HCT116 (cell line): ENCODE measurements around the gene DDB1. TPM values are rescaled to one million over a fixed set of nuclear protein-coding genes. Genes with fewer than 3 reads are reported as not detected.

Source experiments
- ATAC-seq: fragments of 200-7000 bp; cut with Tn5 transposase; 2 replicates; pipeline ENCODE4 v1.9.1; 2020; ENCODE audit warnings: mild to moderate bottlenecking, moderate library complexity
- BruUV-seq: library from RNA; stranded (reverse); fragments of 400-500 nt; replicated peaks from 2 replicates; lab custom pipeline; 2021; lab: Mats Ljungman, UMichigan
- CTCF ChIA-PET: fragments of 300-600 bp; sonication (Branson Sonifier 250); formaldehyde crosslinking; loops from one replicate; lab custom pipeline; 2021; ENCODE audit warnings: antibody characterized with exemption; lab: Charles Lee
- POLR2A ChIA-PET: fragments of 300-600, 350-600 bp; sonication (Branson Sonifier 250); formaldehyde crosslinking; loops from one replicate; lab custom pipeline; 2021; ENCODE audit warnings: antibody characterized with exemption; lab: Charles Lee
- RAD21 ChIA-PET, 2 experiments: fragments of 300-600 bp; sonication (Branson Sonifier 250); formaldehyde crosslinking; loops; one replicate each; lab custom pipeline; 2023; ENCODE audit warnings: low total read pairs in 2 of 2; ENCODE audit not compliant: uncharacterized antibody in 2 of 2, unreplicated experiment in 2 of 2, low non-redundant PET in 1 of 2; lab: Charles Lee
- DNase-seq: peaks from one replicate; pipeline ENCODE4 v3.0.0-alpha.2; 2010; ENCODE audit warnings: low read depth, low spot score
- H2AFZ ChIP-seq: fragments of 200-600 bp; shearing (Covaris generic), sonication (generic); 2 replicates; pipeline ENCODE4 v1.6.1; 2017; ENCODE audit warnings: low read depth, mixed run types, mixed read lengths, antibody characterized with exemption, low read length; ENCODE audit not compliant: poor library complexity, severe bottlenecking
- H3K27ac ChIP-seq: 2 replicates; pipeline ENCODE4 v1.5.1; 2012; ENCODE audit warnings: low read depth, low read length
- H3K27me3 ChIP-seq: fragments of 200-600 bp; sonication (generic); 2 replicates; pipeline ENCODE4 v1.6.1; 2016; ENCODE audit warnings: mixed run types, low read length, mixed read lengths; ENCODE audit not compliant: insufficient read depth
- H3K36me3 ChIP-seq, 2 experiments: fragments of 200-500 bp in 1 of 2; fragments of 200-600 bp in 1 of 2; sonication (Bioruptor generic) in 1 of 2; sonication (generic) in 1 of 2; 2 replicates each; pipeline versions ENCODE4 v1.5.1 to v1.6.1; 2014 to 2016; ENCODE audit warnings: low read length in 2 of 2, inconsistent platforms in 1 of 2, mixed read lengths in 1 of 2, mixed run types in 1 of 2; ENCODE audit not compliant: insufficient read depth in 2 of 2, control insufficient read depth in 1 of 2
- H3K4me1 ChIP-seq, 2 experiments: fragments of 200-600 bp in 1 of 2; sonication (generic) in 1 of 2; 2 replicates each; pipeline versions ENCODE4 v1.5.1 to v1.6.1; 2012 to 2017; ENCODE audit warnings: low read length in 2 of 2, inconsistent platforms in 1 of 2, mild to moderate bottlenecking in 1 of 2, mixed read lengths in 1 of 2, mixed run types in 1 of 2, moderate library complexity in 1 of 2; ENCODE audit not compliant: insufficient read depth in 2 of 2, control insufficient read depth in 1 of 2
- H3K4me2 ChIP-seq: fragments of 200-600 bp; sonication (generic); 2 replicates; pipeline ENCODE4 v1.6.1; 2017; ENCODE audit warnings: mixed run types, low read length, mixed read lengths
- H3K4me3 ChIP-seq, 2 experiments: fragments of 200-600 bp in 1 of 2; sonication (generic) in 1 of 2; replicated peaks in 1 of 2; 2 replicates each; pipeline ENCODE4 v1.5.1; 2011 to 2016; ENCODE audit warnings: low read length in 2 of 2, control low read depth in 1 of 2, low read depth in 1 of 2, mild to moderate bottlenecking in 1 of 2, mixed read lengths in 1 of 2, mixed run types in 1 of 2
- H3K79me2 ChIP-seq: fragments of 200-600 bp; sonication (generic); 2 replicates; pipeline ENCODE4 v1.6.1; 2017; ENCODE audit warnings: mild to moderate bottlenecking, mixed run types, low read length, moderate library complexity, mixed read lengths; ENCODE audit not compliant: insufficient read depth
- H3K9ac ChIP-seq: fragments of 200-600 bp; sonication (generic); 2 replicates; pipeline ENCODE4 v1.6.1; 2016; ENCODE audit warnings: low read length, mixed read lengths
- H3K9me2 ChIP-seq: fragments of 200-600 bp; sonication (generic), shearing (Covaris generic); 2 replicates; pipeline ENCODE4 v1.6.1; 2017; ENCODE audit warnings: mixed run types, mild to moderate bottlenecking, moderate library complexity; ENCODE audit not compliant: insufficient read depth
- H3K9me3 ChIP-seq, 2 experiments: fragments of 200-500 bp in 1 of 2; fragments of 200-600 bp in 1 of 2; sonication (Bioruptor generic) in 1 of 2; sonication (generic) in 1 of 2; 2 replicates each; pipeline ENCODE4 v1.6.1; 2014 to 2017; ENCODE audit warnings: low read length in 2 of 2, mixed read lengths in 2 of 2, inconsistent platforms in 1 of 2, low read depth in 1 of 2, mild to moderate bottlenecking in 1 of 2, mixed run types in 1 of 2, moderate library complexity in 1 of 2; ENCODE audit not compliant: control insufficient read depth in 1 of 2, insufficient read depth in 1 of 2
- H4K20me1 ChIP-seq: fragments of 200-600 bp; sonication (generic), shearing (Covaris generic); 2 replicates; pipeline ENCODE4 v1.6.1; 2017; ENCODE audit warnings: mixed run types, mild to moderate bottlenecking, moderate library complexity; ENCODE audit not compliant: insufficient read depth
- CBX3 ChIP-seq: IDR thresholded peaks from 2 replicates; pipeline ENCODE4 v1.6.1; 2012; ENCODE audit warnings: low read depth
- ELF1 ChIP-seq: IDR thresholded peaks from 2 replicates; pipeline ENCODE4 v1.6.1; 2012; ENCODE audit warnings: low read depth, borderline replicate concordance
- EZH2 ChIP-seq: fragments of 200-600 bp; sonication (generic); IDR thresholded peaks from 2 replicates; pipeline ENCODE4 v1.6.1; 2017; ENCODE audit warnings: antibody characterized with exemption, mixed run types
- EZH2phosphoT487 ChIP-seq: fragments of 200-600 bp; IDR thresholded peaks from 2 replicates; pipeline ENCODE4 v1.6.1; 2018; ENCODE audit warnings: antibody characterized with exemption, borderline replicate concordance
- FOSL1 ChIP-seq: IDR thresholded peaks from 2 replicates; pipeline ENCODE4 v1.6.1; 2012; ENCODE audit warnings: low read depth
- JUND ChIP-seq: IDR thresholded peaks from 2 replicates; pipeline ENCODE4 v1.6.1; 2012
- MAX ChIP-seq: IDR thresholded peaks from 2 replicates; pipeline ENCODE4 v1.6.1; 2012
- POLR2A ChIP-seq: IDR thresholded peaks from 2 replicates; pipeline ENCODE4 v1.7.0; 2011; ENCODE audit warnings: borderline replicate concordance; ENCODE audit not compliant: insufficient read depth, insufficient read length; ENCODE audit errors: extremely low read depth
- POLR2AphosphoS5 ChIP-seq: IDR thresholded peaks from 2 replicates; pipeline ENCODE4 v1.6.1; 2011; ENCODE audit warnings: mild to moderate bottlenecking, low read depth, low read length, moderate library complexity
- RAD21 ChIP-seq: IDR thresholded peaks from 2 replicates; pipeline ENCODE4 v1.6.1; 2012; ENCODE audit warnings: low read depth, mild to moderate bottlenecking
- REST ChIP-seq: IDR thresholded peaks from 2 replicates; pipeline ENCODE4 v1.6.1; 2012; ENCODE audit warnings: low read depth
- SIN3A ChIP-seq: IDR thresholded peaks from 2 replicates; pipeline ENCODE4 v1.6.1; 2012; ENCODE audit warnings: low read depth
- SP1 ChIP-seq: IDR thresholded peaks from 2 replicates; pipeline ENCODE4 v1.6.1; 2012; ENCODE audit warnings: low read depth
- SRF ChIP-seq: IDR thresholded peaks from 2 replicates; pipeline ENCODE4 v1.6.1; 2012; ENCODE audit warnings: low read depth
- TCF7L2 ChIP-seq: IDR thresholded peaks from 2 replicates; pipeline ENCODE4 v1.7.0; 2011; ENCODE audit warnings: borderline replicate concordance, inconsistent platforms; ENCODE audit not compliant: insufficient read depth, insufficient read length; ENCODE audit errors: extremely low read depth
- YY1 ChIP-seq: IDR thresholded peaks from 2 replicates; pipeline ENCODE4 v1.6.1; 2011; ENCODE audit warnings: low read length, low read depth, moderate library complexity, mild to moderate bottlenecking; ENCODE audit not compliant: insufficient replicate concordance; ENCODE audit errors: extremely low read depth
- ZNF274 ChIP-seq: fragments of 200-500 bp; sonication (Bioruptor generic); IDR thresholded peaks from 2 replicates; pipeline ENCODE4 v1.6.1; 2014; ENCODE audit warnings: mild to moderate bottlenecking, low read depth, low read length, inconsistent platforms
- intact Hi-C: fragments of 100-400 bp; cut with micrococcal nuclease; formaldehyde crosslinking; loops from 2 replicates; pipeline ENCODE4 v1.10.0; 2022
- total RNA-seq: library from RNA; stranded (reverse); gene quantifications from one replicate; pipeline ENCODE4 v1.2.1, GENCODE V29; 2021; ENCODE audit not compliant: unreplicated experiment
- TF ChIP-seq, protein P1 (sequence below): IDR thresholded peaks from 2 replicates; pipeline ENCODE4 v1.6.1; 2012
- TF ChIP-seq, protein P2 (sequence below): IDR thresholded peaks from 2 replicates; pipeline ENCODE4 v1.6.1; 2011; ENCODE audit warnings: mild to moderate bottlenecking, low read length, moderate library complexity; ENCODE audit not compliant: insufficient replicate concordance; ENCODE audit errors: extremely low read depth

The DDB1 gene
- total RNA-seq, 1 experiment from 2014 or later: 269 TPM

DNA sequence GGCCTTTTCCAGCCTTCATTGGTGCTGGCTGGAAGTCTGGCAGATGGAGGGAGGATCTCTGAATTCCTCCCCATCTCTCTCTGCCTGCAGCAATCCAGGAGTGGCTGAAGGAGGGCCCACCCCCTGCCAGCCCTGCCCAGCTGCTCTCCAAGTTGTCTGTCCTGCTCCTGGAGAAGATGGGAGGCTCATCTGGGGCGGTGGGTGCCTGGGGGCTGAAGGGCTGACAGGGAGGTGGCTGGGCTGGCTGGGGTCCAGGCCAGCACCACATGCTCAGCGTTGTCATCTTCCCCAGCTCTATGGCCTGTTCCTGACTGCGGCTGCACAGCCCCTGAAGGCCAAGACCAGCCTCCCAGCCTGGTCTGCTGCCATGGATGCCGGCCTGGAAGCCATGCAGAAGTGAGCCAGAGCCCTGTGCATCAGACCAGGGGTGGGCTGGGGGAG, 12.3 kb upstream of the DDB1 start:
- H3K4me3 ChIP-seq: no peak overlapping the region
- no peaks in the 10 kb centered on the region for H3K9me2 ChIP-seq
- no peaks in the 10 kb centered on the region for H3K9me3 ChIP-seq
- ChIA-PET POLR2A (no interaction called here), RAD21 (no interaction called here), CTCF (no interaction called here)
- H3K4me2 ChIP-seq: no peak overlapping the region
- TF ChIP-seq REST: no peak
- no peak for TF ChIP-seq EZH2phosphoT487
- TF ChIP-seq FOSL1: no peak
- no peak for TF ChIP-seq POLR2A
- TF ChIP-seq SIN3A: no peak
- no peak for TF ChIP-seq SP1
- TF ChIP-seq RAD21: no peak
- TF ChIP-seq ELF1: no peak
- TF ChIP-seq MAX: no peak
- no peak for TF ChIP-seq CBX3
- TF ChIP-seq TCF7L2: no peak
- TF ChIP-seq EZH2: no peak
- TF ChIP-seq JUND: no peak
- no peak for TF ChIP-seq YY1
- TF ChIP-seq, protein P1, sequence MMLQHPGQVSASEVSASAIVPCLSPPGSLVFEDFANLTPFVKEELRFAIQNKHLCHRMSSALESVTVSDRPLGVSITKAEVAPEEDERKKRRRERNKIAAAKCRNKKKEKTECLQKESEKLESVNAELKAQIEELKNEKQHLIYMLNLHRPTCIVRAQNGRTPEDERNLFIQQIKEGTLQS: no peak
- TF ChIP-seq SRF: no peak
- TF ChIP-seq POLR2AphosphoS5: no peak
- TF ChIP-seq, protein P2, sequence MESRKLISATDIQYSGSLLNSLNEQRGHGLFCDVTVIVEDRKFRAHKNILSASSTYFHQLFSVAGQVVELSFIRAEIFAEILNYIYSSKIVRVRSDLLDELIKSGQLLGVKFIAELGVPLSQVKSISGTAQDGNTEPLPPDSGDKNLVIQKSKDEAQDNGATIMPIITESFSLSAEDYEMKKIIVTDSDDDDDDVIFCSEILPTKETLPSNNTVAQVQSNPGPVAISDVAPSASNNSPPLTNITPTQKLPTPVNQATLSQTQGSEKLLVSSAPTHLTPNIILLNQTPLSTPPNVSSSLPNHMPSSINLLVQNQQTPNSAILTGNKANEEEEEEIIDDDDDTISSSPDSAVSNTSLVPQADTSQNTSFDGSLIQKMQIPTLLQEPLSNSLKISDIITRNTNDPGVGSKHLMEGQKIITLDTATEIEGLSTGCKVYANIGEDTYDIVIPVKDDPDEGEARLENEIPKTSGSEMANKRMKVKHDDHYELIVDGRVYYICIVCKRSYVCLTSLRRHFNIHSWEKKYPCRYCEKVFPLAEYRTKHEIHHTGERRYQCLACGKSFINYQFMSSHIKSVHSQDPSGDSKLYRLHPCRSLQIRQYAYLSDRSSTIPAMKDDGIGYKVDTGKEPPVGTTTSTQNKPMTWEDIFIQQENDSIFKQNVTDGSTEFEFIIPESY: no peak
- no peak for TF ChIP-seq ZNF274
- H3K9ac ChIP-seq: no peak overlapping the region
- no peak overlapping the region for H3K27ac ChIP-seq
- DNase-seq (no peak), ATAC-seq (0 out of 2 replicates have a peak, but pooled peaks have one; percentile 9)
- H3K79me2 ChIP-seq: no peaks in the 10 kb centered on the region
- H2AFZ ChIP-seq: no peak overlapping the region
- no peaks in the 10 kb centered on the region for H3K4me1 ChIP-seq
- intact Hi-C loops: no loop called here
- H3K36me3 ChIP-seq: peaks cover 12 to 14% of the 10 kb centered on the region in 2 experiments; a peak in 2 of 4 replicates
- H4K20me1 ChIP-seq: no peaks in the 10 kb centered on the region
- BruUV-seq: no TSS peak
- no peaks in the 10 kb centered on the region for H3K27me3 ChIP-seq
